Muscle of back (tissue), 13 donors: Measurements from ENCODE around the gene PPARG. TPM values are rescaled to one million over a fixed set of nuclear protein-coding genes. Genes with fewer than 3 reads are reported as not detected.
"Not testable (repeated sequence)": the region's sequence is repeated elsewhere in the genome, so short reads cannot be mapped to it uniquely, and the experiment has no call there.

Source experiments
- DNase-seq, 3 donors: peaks; one replicate each; pipeline versions ENCODE4 v3.0.0 to v3.0.0-alpha.2; 2013
- long read RNA-seq, 9 donors: transcript quantifications; one replicate each; lab custom pipeline, GENCODE V29; 2026
- polyA plus RNA-seq, 10 donors: library from polyadenylated mRNA; unstranded; fragments of 120-200 nt; gene quantifications; one replicate each; pipeline ENCODE4 v1.2.1, GENCODE V29; 2013; ENCODE audit not compliant: insufficient read length in 10 of 10

PPARG gene
- polyA plus RNA-seq = 10 to 100 TPM in 2 of 10 donors, 1 to 10 TPM in 8; 3.3 to 11.9 (median 4.9) TPM
- long read RNA-seq, donor 1, partial matches to known transcripts = 0 of 3 reads
- long read RNA-seq, donor 1, other reads (novel, unspliced or antisense) = 0 of 3 reads
- long read RNA-seq, donor 2 = 0 reads
- long read RNA-seq, donor 3 = 0 reads
- long read RNA-seq, donor 4 = 0 reads
- long read RNA-seq, donor 5, partial matches to known transcripts = 0 of 2 reads
- long read RNA-seq, donor 5, other reads (novel, unspliced or antisense) = 0 of 2 reads
- long read RNA-seq, donor 6, partial matches to known transcripts = 0 of 3 reads
- long read RNA-seq, donor 6, other reads (novel, unspliced or antisense) = 0 of 3 reads
- long read RNA-seq, donor 7 = 0 reads
- long read RNA-seq, donor 8, partial matches to known transcripts = 0 of 4 reads
- long read RNA-seq, donor 8, other reads (novel, unspliced or antisense) = 0 of 4 reads
- long read RNA-seq, donor 9, partial matches to known transcripts = 0 of 1 reads
- long read RNA-seq, donor 9, other reads (novel, unspliced or antisense) = 0 of 1 reads

DNA sequence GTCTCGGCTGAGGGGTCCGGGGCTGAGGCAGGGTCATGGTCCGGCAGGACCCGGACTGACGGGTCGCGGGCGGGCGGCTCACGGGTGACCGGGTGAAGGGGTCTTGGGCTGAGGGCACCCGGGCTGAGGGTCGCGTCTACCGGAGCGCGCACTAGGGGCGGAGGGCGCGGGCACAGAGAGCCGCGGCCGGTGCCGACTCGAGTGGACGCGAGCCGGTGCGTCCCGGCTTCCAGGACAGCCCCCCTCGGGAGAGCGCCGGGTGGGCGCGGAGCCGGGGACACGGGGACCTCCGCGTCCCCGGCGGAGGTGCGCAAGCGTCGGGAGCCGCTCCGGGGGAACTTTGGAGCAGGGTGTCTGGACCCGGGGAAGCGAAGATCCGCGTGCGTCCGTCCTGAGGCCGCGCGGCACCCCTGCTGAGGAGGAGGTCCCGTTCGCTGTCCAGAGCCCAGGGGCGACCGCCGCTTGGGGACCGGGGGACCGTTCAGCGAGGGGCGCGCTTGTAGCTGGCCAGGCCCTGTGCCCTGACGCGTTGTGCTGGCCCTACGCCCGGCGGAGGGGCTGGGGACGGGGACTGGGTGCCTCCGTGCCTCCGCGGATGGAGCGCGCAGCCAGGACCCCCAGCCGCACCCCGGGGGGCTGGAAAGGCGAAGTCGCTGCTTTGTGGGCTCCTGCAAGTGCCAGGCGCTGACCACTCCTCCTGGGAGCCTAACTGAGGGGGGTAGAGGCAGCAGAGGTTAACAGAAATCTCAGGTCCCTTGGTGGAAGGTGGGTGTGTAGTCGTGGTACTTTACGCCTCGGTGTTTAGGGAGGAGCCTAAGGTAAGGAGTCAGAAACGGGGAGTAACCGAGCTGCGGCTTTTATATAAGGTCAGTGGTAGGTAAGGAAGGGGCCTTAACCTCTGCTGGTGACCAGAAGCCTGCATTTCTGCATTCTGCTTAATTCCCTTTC lies at the start of gene PPARG:
Gene PPARG (plus strand): TSS at position 889 of the 948 bp plus-strand sequence. CDS start 90,642 bp downstream, outside the sequence.
- peak in 1 of 3 donors; percentile 68 for DNase-seq

GRCh38 chr3:12239301-12239700 lies 49.6 kb upstream of the PPARG start:
- DNase-seq = peak in 1 of 3 donors; percentile 4

DNA sequence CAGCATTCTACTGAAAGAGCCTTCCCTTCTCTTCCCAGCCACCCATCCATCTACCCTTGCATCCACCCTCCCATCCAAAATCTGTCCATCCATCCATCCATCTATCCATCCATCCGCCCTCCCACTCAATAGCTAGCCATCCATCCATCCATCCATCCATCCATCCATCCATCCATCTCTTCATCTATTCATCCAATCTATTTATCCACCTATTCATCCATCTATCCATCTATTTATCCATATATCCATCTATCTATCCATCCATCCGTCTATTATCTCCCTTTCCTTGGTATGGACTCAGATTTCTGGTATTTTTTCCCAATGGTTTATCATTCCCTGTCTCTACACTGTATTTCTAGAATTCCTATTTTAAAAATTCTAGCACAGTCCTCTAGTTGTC lies 46.1 kb upstream of the PPARG start:
- DNase-seq = no peak

DNA sequence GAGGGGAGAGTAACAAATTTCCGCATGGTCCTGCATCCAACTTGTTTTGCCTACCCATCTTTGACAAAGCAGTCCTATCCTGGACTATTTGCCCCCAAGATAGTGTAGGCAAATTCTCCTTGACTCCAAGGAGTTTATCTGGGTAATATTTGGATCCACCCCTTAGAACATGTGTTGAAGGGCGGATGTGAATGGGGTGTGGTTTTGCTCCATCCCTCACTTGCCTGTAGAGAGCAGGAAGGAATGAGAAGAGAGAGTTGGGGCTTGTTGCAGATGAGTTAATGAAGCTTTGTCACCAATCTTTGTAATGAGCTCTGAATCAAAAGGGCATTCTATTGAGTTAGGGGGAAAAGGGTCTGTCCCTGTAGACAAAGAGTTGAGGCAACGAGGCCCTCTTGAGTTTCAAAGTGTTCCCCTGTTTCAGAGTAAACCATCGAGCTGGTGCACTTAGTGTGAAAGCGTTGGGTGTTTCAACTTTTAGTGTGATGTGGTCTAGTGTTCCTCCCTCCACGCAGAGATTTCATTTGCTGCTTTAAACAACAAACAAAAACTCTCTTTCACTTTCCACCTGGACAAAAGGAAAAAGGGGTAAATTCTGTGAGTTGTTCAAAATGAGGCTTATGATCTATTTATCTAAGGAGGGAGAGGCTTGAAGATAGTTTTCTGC lies 42.2 kb upstream of the PPARG start:
- DNase-seq = no peak

GRCh38 chr3:12247411-12247810 lies 41.5 kb upstream of the PPARG start:
- no peak for DNase-seq

GRCh38 chr3:12249519-12249918 lies 39.4 kb upstream of the PPARG start:
- no peak for DNase-seq

DNA sequence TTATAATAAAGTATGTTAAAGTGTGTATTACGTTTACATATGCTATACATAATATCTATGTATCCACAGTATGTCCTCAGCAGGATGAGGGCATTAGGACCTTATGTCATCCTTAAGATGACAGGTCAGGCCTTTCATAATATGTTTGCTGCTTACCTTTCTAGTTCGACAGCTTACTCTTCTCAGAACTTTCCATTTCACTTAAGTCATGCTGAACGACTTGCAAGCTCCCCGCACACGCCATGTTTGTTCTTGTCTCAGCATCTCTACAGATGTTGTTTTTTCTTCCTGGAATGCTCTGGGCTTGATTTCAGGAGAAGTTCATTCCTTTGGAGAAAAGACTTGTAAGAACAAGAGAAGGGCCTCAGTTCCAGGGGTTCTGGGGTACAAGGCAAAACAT lies 36.0 kb upstream of the PPARG start:
- DNase-seq = no peak

GRCh38 chr3:12253516-12254343 lies 35.1 kb upstream of the PPARG start:
- DNase-seq = no peak

DNA sequence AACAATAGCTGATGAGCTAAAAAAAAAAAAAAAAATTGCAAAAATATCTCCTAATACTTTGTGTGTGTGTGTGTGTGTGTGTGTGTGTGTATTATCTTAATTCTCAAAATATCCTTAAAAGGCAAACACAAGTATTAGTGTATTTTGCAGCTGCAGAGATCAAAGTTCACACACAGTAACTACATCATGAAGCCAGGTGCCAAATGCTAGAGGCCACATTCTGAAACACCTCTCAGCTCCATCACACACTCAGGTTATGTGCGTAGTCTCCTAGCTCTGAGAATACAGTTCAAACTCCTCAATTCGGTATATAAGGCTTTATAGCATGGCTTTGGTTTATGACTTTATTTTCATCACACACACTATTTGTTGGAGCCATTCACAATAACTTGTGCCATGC lies 33.5 kb upstream of the PPARG start:
- DNase-seq = no peak

- DNase-seq = no peak
Observed at GRCh38 chr3:12258911-12259310, 30.0 kb upstream of the PPARG start.

DNA sequence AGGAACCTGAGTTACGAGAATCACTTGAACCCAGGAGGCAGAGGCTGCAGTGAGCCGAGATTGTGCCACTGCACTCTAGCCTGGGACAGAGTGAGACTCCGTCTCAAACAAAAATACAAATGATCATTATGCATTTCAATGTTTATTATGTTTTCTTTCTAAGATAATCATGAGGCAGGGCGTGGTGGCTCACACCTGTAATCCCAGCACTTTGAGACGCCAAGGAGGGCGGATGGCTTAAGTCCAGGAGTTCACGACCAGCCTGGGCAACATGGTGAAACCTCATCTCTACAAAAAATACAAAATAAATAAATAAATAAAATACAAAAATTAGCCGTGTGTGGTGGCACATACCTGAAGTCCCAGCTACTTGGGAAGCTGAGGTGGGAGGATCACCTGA lies 26.7 kb upstream of the PPARG start:
- not testable (repeated sequence) for DNase-seq

DNA sequence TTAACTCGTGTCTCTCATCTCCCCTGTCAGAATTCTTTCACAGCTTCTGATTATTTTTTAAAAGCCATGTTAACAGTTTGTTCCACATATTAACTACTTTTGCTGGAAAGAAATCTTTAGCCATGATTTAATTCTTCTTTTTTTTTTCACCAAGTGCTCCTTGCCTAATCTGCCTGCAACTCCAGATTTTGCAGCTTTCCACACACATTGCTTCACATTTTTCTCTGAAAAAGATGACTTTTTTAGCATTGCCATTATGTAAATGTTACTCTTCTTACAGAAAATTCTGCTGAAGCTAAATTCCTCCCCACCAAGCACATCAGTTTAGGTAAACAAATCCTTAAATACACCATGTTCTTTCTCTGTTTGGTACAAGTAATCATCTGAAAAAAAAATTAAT lies 23.4 kb upstream of the PPARG start:
- DNase-seq = no peak

- no peak for DNase-seq
Observed at GRCh38 chr3:12266038-12266437, 22.8 kb upstream of the PPARG start.

GRCh38 chr3:12267376-12268030 lies 21.4 kb upstream of the PPARG start:
- no peak for DNase-seq

DNA sequence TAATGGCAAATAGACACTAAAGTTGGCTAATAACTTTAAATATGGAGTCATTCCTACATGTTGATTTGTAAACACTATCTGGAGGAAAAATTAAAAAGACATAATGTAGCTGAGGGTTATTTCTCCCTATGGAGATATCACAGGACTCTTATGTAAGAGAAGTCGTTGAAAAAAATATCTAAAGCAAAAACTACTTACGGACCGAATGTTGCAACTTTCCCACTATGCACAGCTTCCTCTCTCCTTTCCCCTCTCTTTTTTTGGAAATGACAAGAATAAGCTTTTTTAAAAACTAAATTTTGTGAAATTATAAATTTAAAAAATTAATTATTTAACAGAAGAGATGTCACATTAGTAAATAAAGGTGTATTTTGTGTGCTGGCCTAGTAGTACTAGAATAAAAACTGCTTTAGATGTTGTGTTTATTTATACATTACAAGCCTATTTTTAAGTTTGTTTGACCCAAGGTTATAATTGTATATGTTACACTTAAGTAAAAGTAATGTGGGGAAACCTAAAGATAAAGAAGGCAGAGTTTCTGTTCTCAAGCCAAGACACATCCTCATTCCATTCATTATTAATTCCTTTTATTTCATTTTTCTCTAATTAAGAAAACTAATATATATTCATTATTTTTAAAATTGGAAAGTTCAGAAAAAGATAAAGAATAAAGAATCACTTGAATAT lies 20.7 kb upstream of the PPARG start:
- DNase-seq = peak in 1 of 3 donors; percentile 14

DNA sequence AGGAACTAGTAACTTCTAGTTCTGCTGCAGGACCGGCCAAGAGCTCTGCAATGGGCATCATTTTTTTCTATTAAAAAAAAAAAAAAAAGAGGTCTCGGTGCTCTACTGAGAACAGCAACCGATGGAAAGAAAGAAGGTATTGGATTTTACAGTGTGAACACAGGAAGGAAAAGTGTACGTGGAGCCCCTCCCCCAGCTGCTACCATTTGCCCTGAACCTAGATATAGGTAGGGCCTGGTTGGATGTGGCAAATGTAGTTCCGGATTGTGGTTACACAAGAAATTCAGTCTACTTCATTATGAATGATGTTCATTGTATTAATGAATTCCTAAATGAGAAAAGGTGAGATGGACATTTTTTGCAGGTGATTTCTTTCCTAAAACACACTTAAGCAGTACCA lies 17.9 kb upstream of the PPARG start:
- no peak for DNase-seq

DNA sequence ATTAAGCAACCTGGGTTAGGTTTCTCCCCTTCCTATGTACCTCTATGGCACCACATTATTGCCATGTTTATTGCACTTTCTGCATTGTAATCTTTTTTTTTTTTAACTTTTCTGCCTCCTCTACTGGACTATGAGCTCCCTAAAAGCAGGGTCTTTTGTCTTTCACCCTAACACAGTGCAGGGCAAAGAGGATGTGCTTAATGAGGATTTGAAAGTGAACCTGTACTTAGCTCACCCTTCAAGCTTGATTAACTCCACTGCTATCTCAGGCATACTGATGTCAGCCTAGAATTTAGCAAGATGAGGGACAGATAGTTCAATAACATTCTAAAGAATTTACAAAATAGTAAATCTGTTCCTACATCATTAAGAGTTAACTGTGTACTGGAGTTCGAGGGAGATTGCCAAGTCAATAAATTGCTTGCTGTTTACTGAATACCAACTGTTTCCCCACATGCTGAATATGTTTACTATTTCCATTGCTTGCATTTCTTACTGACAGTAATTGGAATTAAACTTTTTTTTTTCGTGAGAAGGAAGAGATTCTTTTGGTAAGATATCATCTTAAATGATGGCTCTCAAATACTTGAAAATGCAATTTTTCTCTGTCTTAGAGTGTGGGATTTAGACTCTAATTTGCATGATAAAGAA lies 15.7 kb upstream of the PPARG start:
- DNase-seq = no peak

- DNase-seq = no peak
Observed at GRCh38 chr3:12275974-12276650, 12.8 kb upstream of the PPARG start.

GRCh38 chr3:12276827-12277226 lies 12.0 kb upstream of the PPARG start:
- DNase-seq = not testable (repeated sequence)
